HG03439 (cell line): ENCODE data around the gene SLC35A5.

Experiments used
- ATAC-seq: cut with Tn5 transposase; IDR thresholded peaks from one replicate; pipeline ENCODE4 v1.9.1; 2021; ENCODE audit warnings: mild to moderate bottlenecking, moderate library complexity; ENCODE audit not compliant: unreplicated experiment

SLC35A5 gene

GRCh38 chr3:112619295-112619694, 57.5 kb downstream of the SLC35A5 start:
- ATAC-seq: no peak

- no peak for ATAC-seq
Observed at GRCh38 chr3:112623213-112623612, 61.4 kb downstream of the SLC35A5 start.

- no peak for ATAC-seq
Observed at GRCh38 chr3:112623717-112624116, 61.9 kb downstream of the SLC35A5 start.

- ATAC-seq: no peak
Observed at GRCh38 chr3:112627419-112627818, 65.6 kb downstream of the SLC35A5 start.

- no peak for ATAC-seq
Observed at GRCh38 chr3:112627919-112628466, 66.1 kb downstream of the SLC35A5 start.

- no peak for ATAC-seq
Observed at GRCh38 chr3:112629425-112629824, 67.6 kb downstream of the SLC35A5 start.

- ATAC-seq: no peak
Observed at GRCh38 chr3:112631257-112631656, 69.4 kb downstream of the SLC35A5 start.

GRCh38 chr3:112632596-112632995, 70.8 kb downstream of the SLC35A5 start:
- ATAC-seq: no peak

- ATAC-seq: no peak
Observed at GRCh38 chr3:112633191-112633590, 71.3 kb downstream of the SLC35A5 start.

- no peak for ATAC-seq
Observed at GRCh38 chr3:112633757-112634156, 71.9 kb downstream of the SLC35A5 start.

GRCh38 chr3:112634786-112635541, 73.1 kb downstream of the SLC35A5 start:
- no peak for ATAC-seq
